Peyer's patch (tissue), 4 donors: ENCODE measurements around the gene REPS1.

Experiments used
- POLR2A ChIP-seq, 2 donors: fragments of 450-650 bp; IDR thresholded peaks; one replicate each; pipeline ENCODE4 v1.5.1; 2017; ENCODE audit warnings: antibody characterized with exemption in 2 of 2, mild to moderate bottlenecking in 2 of 2, moderate library complexity in 2 of 2
- TF ChIP-seq, protein P1 (sequence below), 6 experiments: fragments of 450-650 bp in 4 of 6; fragments of 200-600 bp in 2 of 6; sonication (generic) in 1 of 6; IDR thresholded peaks; one replicate each; pipeline ENCODE4 v1.5.1; 2017 to 2019; ENCODE audit warnings: antibody characterized with exemption in 6 of 6, mild to moderate bottlenecking in 3 of 6, moderate library complexity in 1 of 6

- TF ChIP-seq, protein P1, sequence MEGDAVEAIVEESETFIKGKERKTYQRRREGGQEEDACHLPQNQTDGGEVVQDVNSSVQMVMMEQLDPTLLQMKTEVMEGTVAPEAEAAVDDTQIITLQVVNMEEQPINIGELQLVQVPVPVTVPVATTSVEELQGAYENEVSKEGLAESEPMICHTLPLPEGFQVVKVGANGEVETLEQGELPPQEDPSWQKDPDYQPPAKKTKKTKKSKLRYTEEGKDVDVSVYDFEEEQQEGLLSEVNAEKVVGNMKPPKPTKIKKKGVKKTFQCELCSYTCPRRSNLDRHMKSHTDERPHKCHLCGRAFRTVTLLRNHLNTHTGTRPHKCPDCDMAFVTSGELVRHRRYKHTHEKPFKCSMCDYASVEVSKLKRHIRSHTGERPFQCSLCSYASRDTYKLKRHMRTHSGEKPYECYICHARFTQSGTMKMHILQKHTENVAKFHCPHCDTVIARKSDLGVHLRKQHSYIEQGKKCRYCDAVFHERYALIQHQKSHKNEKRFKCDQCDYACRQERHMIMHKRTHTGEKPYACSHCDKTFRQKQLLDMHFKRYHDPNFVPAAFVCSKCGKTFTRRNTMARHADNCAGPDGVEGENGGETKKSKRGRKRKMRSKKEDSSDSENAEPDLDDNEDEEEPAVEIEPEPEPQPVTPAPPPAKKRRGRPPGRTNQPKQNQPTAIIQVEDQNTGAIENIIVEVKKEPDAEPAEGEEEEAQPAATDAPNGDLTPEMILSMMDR (IDR thresholded peaks at IDR 0.05) = no peak
- TF ChIP-seq POLR2A (IDR thresholded peaks at IDR 0.05) = no peak
These were observed 130.3 kb downstream of the REPS1 start for GRCh38 chr6:138857775-138858174.
